HG02678 (cell line): ENCODE measurements around the gene TAPBP.
A peak's percentile ranks its signal among the peaks of the same experiment; 100 is the strongest.
"Not testable (repeated sequence)": the region's sequence is repeated elsewhere in the genome, so short reads cannot be mapped to it uniquely, and the experiment has no call there.

Source experiments
- ATAC-seq: cut with Tn5 transposase; IDR thresholded peaks from one replicate; pipeline ENCODE4 v1.9.1; 2021; ENCODE audit warnings: mild to moderate bottlenecking, moderate library complexity; ENCODE audit not compliant: unreplicated experiment

Gene TAPBP

GRCh38 chr6:33297956-33298772, 15.7 kb downstream of the TAPBP start:
- no peak for ATAC-seq

GRCh38 chr6:33297406-33297955, 16.4 kb downstream of the TAPBP start:
- no peak for ATAC-seq

- ATAC-seq = no peak
These were observed 17.0 kb downstream of the TAPBP start for GRCh38 chr6:33296797-33297405.

- ATAC-seq = no peak
These were observed 18.1 kb downstream of the TAPBP start for GRCh38 chr6:33295621-33296369.

- ATAC-seq = no peak
These were observed 19.6 kb downstream of the TAPBP start for GRCh38 chr6:33294086-33294823.

- no peak for ATAC-seq
These were observed 20.7 kb downstream of the TAPBP start for GRCh38 chr6:33292996-33293682.

GRCh38 chr6:33290459-33290858, 23.4 kb downstream of the TAPBP start:
- no peak for ATAC-seq

GRCh38 chr6:33289784-33290315, 24.0 kb downstream of the TAPBP start:
- no peak for ATAC-seq

- ATAC-seq = peak; percentile 87
These were observed 24.7 kb downstream of the TAPBP start, which contains the start of the genes PFDN6 and WDR46 for GRCh38 chr6:33288921-33289783. Gene PFDN6, plus strand, starts transcription at chr6:33289601. Its CDS starts 256 bp downstream, at chr6:33289857. Gene WDR46, minus strand, starts transcription at chr6:33289239. Its CDS starts 69 bp downstream, at chr6:33289170.

- ATAC-seq = no peak
These were observed 25.5 kb downstream of the TAPBP start for GRCh38 chr6:33288141-33288920.

- no peak for ATAC-seq
These were observed 26.6 kb downstream of the TAPBP start for GRCh38 chr6:33286946-33287914.

GRCh38 chr6:33285214-33285613, 28.7 kb downstream of the TAPBP start:
- not testable (repeated sequence) for ATAC-seq

- ATAC-seq = no peak
These were observed 33.3 kb downstream of the TAPBP start for GRCh38 chr6:33280539-33280938.

GRCh38 chr6:33279971-33280511, 33.8 kb downstream of the TAPBP start:
- no peak for ATAC-seq

GRCh38 chr6:33279257-33279695, 34.6 kb downstream of the TAPBP start:
- ATAC-seq = no peak

GRCh38 chr6:33278810-33279209, 35.1 kb downstream of the TAPBP start:
- no peak for ATAC-seq

GRCh38 chr6:33278392-33278741, 35.5 kb downstream of the TAPBP start:
- ATAC-seq = no peak
